ENCODE results near the gene HJURP.

- TF ChIP-seq EZH2 (IDR thresholded peaks at IDR 0.05; ENCODE audit: low read length, missing control alignments) (no peak), CTCF (conservative IDR thresholded peaks at IDR 0.05 in 1 of 2, IDR thresholded peaks at IDR 0.05 in 1 of 2; ENCODE audit: low read depth in 1 of 2, low read length in 2 of 2) (no peak)
Measured at GRCh38 chr2:233841183-233841582, 13.2 kb downstream of the HJURP start.
